ENCODE data around the gene TCF15. TPM values are rescaled to one million over a fixed set of nuclear protein-coding genes. Genes with fewer than 3 reads are reported as not detected.

The TCF15 gene
- total RNA-seq, 2 experiments from 2014 or later = 0.23 TPM; not detected in 1

GRCh38 chr20:605237-605636 is 4.9 kb downstream of the TCF15 start:
- no peak for TF ChIP-seq CTCF (IDR thresholded peaks at IDR 0.05)
- no peaks in the 10 kb centered on the region for H3K36me3 Mint-ChIP-seq (ENCODE audit: low read depth)
- intact Hi-C loops (cut with micrococcal nuclease) = no loop called here
- POLR2A ChIA-PET = no interaction called here
- H3K27me3 Mint-ChIP-seq = peaks cover 17% of the 10 kb centered on the region
- H3K4me1 Mint-ChIP-seq (ENCODE audit: low read depth) = no peaks in the 10 kb centered on the region
- H3K27ac Mint-ChIP-seq = no peak overlapping the region
- DNase-seq (no peak), ATAC-seq (no peak)
- no peaks in the 10 kb centered on the region for H3K9me3 Mint-ChIP-seq
- no peak overlapping the region for H3K4me3 Mint-ChIP-seq
- CTCF ChIA-PET = no interaction called here

GRCh38 chr20:603116-603640 is 6.9 kb downstream of the TCF15 start:
- Mint-ChIP-seq H3K9me3 (no peaks in the 10 kb centered on the region), H3K36me3 (ENCODE audit: low read depth) (no peaks in the 10 kb centered on the region), H3K4me1 (ENCODE audit: low read depth) (no peaks in the 10 kb centered on the region), H3K27me3 (peaks cover 7% of the 10 kb centered on the region), H3K27ac (no peak overlapping the region), H3K4me3 (no peak overlapping the region)
- TF ChIP-seq CTCF (IDR thresholded peaks at IDR 0.05) = no peak
- CTCF ChIA-PET = interaction anchor here (1.1 to 1.4 kb wide), 4 partner anchors 9 to 136 kb away, joined by 3 to 6 read pairs (median 4); no protein-coding TSS in a partner anchor
- ATAC-seq (no peak), DNase-seq (no peak)
- POLR2A ChIA-PET = interaction anchor here (1.2 kb wide), 1 partner anchor 15 kb away, joined by 3 read pairs; no protein-coding TSS in a partner anchor
- intact Hi-C loops (cut with micrococcal nuclease) = no loop called here

GRCh38 chr20:602111-602970 is 7.8 kb downstream of the TCF15 start:
- CTCF ChIA-PET = interaction anchor here (1.1 to 1.4 kb wide), 3 partner anchors 10 to 44 kb away, joined by 3 to 4 read pairs (median 3); no protein-coding TSS in a partner anchor
- Mint-ChIP-seq H3K4me1 (ENCODE audit: low read depth) (no peaks in the 10 kb centered on the region), H3K27ac (no peak overlapping the region), H3K4me3 (no peak overlapping the region), H3K36me3 (ENCODE audit: low read depth) (no peaks in the 10 kb centered on the region), H3K27me3 (peaks cover 3% of the 10 kb centered on the region), H3K9me3 (no peaks in the 10 kb centered on the region)
- intact Hi-C loops (cut with micrococcal nuclease) = no loop called here
- no peak for ATAC-seq
- no peak for DNase-seq
- no peak for TF ChIP-seq CTCF (IDR thresholded peaks at IDR 0.05)
- POLR2A ChIA-PET = no interaction called here

- H3K9me3 Mint-ChIP-seq = no peaks in the 10 kb centered on the region
- intact Hi-C loops (cut with micrococcal nuclease) = no loop called here
- H3K4me1 Mint-ChIP-seq (ENCODE audit: low read depth) = no peaks in the 10 kb centered on the region
- H3K27ac Mint-ChIP-seq = no peak overlapping the region
- no peak overlapping the region for H3K4me3 Mint-ChIP-seq
- POLR2A ChIA-PET = no interaction called here
- no peaks in the 10 kb centered on the region for H3K36me3 Mint-ChIP-seq (ENCODE audit: low read depth)
- ATAC-seq (no peak), DNase-seq (no peak)
- CTCF ChIA-PET = interaction anchor here (1.1 kb wide), 1 partner anchor 38 kb away, joined by 3 read pairs; no protein-coding TSS in a partner anchor
- no peak for TF ChIP-seq CTCF (IDR thresholded peaks at IDR 0.05)
- no peaks in the 10 kb centered on the region for H3K27me3 Mint-ChIP-seq
These were observed 9.4 kb downstream of the TCF15 start for GRCh38 chr20:600736-601135.

- intact Hi-C loops (cut with micrococcal nuclease) = no loop called here
- H3K9me3 Mint-ChIP-seq = no peaks in the 10 kb centered on the region
- no peak for TF ChIP-seq CTCF (IDR thresholded peaks at IDR 0.05)
- no peak for DNase-seq
- POLR2A ChIA-PET = no interaction called here
- no peak overlapping the region for H3K27ac Mint-ChIP-seq
- no peaks in the 10 kb centered on the region for H3K4me1 Mint-ChIP-seq (ENCODE audit: low read depth)
- H3K27me3 Mint-ChIP-seq = no peaks in the 10 kb centered on the region
- H3K36me3 Mint-ChIP-seq (ENCODE audit: low read depth) = no peaks in the 10 kb centered on the region
- no peak for ATAC-seq
- H3K4me3 Mint-ChIP-seq = no peak overlapping the region
- CTCF ChIA-PET = interaction anchor here (1.1 kb wide), 1 partner anchor 38 kb away, joined by 3 read pairs; no protein-coding TSS in a partner anchor
These were observed 10.0 kb downstream of the TCF15 start for GRCh38 chr20:600141-600540.

Measured in activated CD8-positive, alpha-beta T cell treated with anti-CD3 and anti-CD28 coated beads for 36 hours (primary cell).